GM19395 (cell line): ENCODE results near the gene ARHGAP29.

Source experiments
- ATAC-seq: cut with Tn5 transposase; IDR thresholded peaks from one replicate; pipeline ENCODE4 v1.9.1; 2021; ENCODE audit warnings: mild to moderate bottlenecking, moderate library complexity; ENCODE audit not compliant: unreplicated experiment

The ARHGAP29 gene

GRCh38 chr1:94265906-94266305 lies 28.5 kb upstream of the ARHGAP29 start:
- no peak for ATAC-seq

- ATAC-seq: no peak
These were observed 27.6 kb upstream of the ARHGAP29 start for GRCh38 chr1:94265011-94265422.

- no peak for ATAC-seq
These were observed 23.4 kb upstream of the ARHGAP29 start for GRCh38 chr1:94260635-94261387.

GRCh38 chr1:94259635-94260289 lies 22.4 kb upstream of the ARHGAP29 start:
- no peak for ATAC-seq

GRCh38 chr1:94258873-94259331 lies 21.5 kb upstream of the ARHGAP29 start:
- no peak for ATAC-seq

- ATAC-seq: no peak
These were observed 20.1 kb upstream of the ARHGAP29 start for GRCh38 chr1:94257444-94257843.

GRCh38 chr1:94255476-94255875 lies 18.1 kb upstream of the ARHGAP29 start:
- ATAC-seq: no peak

- no peak for ATAC-seq
These were observed 16.9 kb upstream of the ARHGAP29 start for GRCh38 chr1:94254073-94254810.

GRCh38 chr1:94253456-94254017 lies 16.2 kb upstream of the ARHGAP29 start:
- no peak for ATAC-seq

GRCh38 chr1:94250341-94250740 lies 13.0 kb upstream of the ARHGAP29 start:
- ATAC-seq: no peak

- ATAC-seq: no peak
These were observed 11.7 kb upstream of the ARHGAP29 start for GRCh38 chr1:94248956-94249688.

GRCh38 chr1:94247138-94248094 lies 10.0 kb upstream of the ARHGAP29 start:
- peak; percentile 87 for ATAC-seq

GRCh38 chr1:94246692-94247137 lies 9.3 kb upstream of the ARHGAP29 start:
- no peak for ATAC-seq

- ATAC-seq: no peak
These were observed 8.5 kb upstream of the ARHGAP29 start for GRCh38 chr1:94245747-94246438.

- no peak for ATAC-seq
These were observed 7.4 kb upstream of the ARHGAP29 start for GRCh38 chr1:94244816-94245215.

- ATAC-seq: no peak
These were observed 6.3 kb upstream of the ARHGAP29 start for GRCh38 chr1:94243665-94244064.

- no peak for ATAC-seq
These were observed 3.4 kb upstream of the ARHGAP29 start for GRCh38 chr1:94240822-94241221.

- no peak for ATAC-seq
These were observed 2.4 kb upstream of the ARHGAP29 start for GRCh38 chr1:94239796-94240195.

GRCh38 chr1:94239051-94239450 lies 1.7 kb upstream of the ARHGAP29 start:
- ATAC-seq: no peak
